ENCODE measurements around the gene IL32. TPM values are rescaled to one million over a fixed set of nuclear protein-coding genes. Genes with fewer than 3 reads are reported as not detected.

IL32 gene
- total RNA-seq, 3 donors from 2014 or later, result 585 to 715 (median 696) TPM

DNA sequence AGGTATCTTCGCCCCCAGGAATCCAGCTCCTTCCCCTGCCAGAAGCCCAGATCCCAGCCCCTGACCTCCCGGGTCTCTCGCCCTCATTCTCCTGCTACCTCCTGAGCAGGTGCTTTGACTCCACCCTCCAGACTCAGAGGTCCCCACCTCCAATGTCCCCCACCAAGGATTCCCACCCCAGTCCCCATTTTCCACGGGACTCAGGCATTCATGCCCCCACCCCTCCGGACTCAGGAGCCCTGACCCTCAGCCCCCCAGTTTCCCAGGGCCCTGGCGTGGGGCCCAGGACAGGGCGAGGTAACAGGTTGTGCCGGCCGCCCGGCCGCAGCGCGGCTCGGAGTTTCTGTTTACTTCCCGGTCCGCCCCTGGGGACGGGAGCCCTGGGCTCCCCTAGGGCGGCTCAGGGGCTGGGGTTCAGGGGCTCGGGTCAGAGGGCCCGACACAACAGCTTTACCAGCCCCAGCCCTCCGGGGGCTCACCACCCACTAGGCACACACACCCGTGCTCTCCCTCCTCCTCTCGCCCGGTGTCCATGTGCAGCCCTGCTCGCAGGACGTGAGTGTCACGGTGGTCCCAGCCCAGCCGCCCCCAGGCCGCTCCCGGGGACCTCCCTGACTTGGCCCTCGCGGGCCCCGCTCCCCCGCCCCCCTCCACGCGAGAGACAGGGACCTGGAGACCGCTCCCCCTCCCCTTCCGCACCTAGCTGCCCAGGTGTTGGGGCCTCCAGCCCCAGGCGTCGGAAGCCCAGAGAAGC, 29.3 kb upstream of the IL32 start:
- Mint-ChIP-seq H3K4me3 (no peak overlapping the region), H3K4me1 (ENCODE audit: low read depth) (peaks cover 7% of the 10 kb centered on the region), H3K9me3 (no peaks in the 10 kb centered on the region), H3K27me3 (ENCODE audit: low read depth) (peaks cover 79% of the 10 kb centered on the region), H3K36me3 (ENCODE audit: insufficient read depth) (no peaks in the 10 kb centered on the region)
- ATAC-seq (no peak), DNase-seq (no peak)

- Mint-ChIP-seq H3K36me3 (ENCODE audit: insufficient read depth) (no peaks in the 10 kb centered on the region), H3K4me1 (ENCODE audit: low read depth) (peaks cover 7% of the 10 kb centered on the region), H3K9me3 (no peaks in the 10 kb centered on the region), H3K27me3 (ENCODE audit: low read depth) (peaks cover 82% of the 10 kb centered on the region), H3K4me3 (no peak within 1 kb of the TSS)
- DNase-seq (no peak), ATAC-seq (no peak)
These were observed 28.6 kb upstream of the IL32 start, which contains the start of gene BICDL2 for GRCh38 chr16:3036726-3037315. Gene BICDL2, minus strand, starts transcription at chr16:3036944. Its CDS starts 1,448 bp downstream, at chr16:3035496.

DNA sequence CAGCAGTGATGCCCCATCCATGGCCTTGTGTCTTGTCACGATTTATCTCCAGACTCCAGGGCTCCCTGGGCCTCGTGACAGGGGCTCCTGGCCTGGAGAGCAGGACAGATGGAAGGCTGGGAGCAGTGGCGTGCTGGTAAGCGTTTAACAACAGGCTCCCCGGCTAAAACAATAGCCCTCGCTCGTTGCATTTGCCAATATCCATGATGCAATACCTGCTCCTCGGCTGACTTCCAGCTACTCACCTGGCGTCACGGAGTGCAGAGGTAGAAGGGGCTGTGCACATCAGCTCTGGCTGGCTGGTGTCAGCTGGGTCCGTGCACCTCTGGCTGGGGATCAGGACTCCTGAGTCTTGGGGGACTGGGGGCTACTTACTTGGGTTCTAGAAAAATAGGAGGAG, 27.2 kb upstream of the IL32 start:
- DNase-seq (no peak), ATAC-seq (no peak)
- Mint-ChIP-seq H3K27me3 (ENCODE audit: low read depth) (peaks cover 83% of the 10 kb centered on the region), H3K4me3 (no peak overlapping the region), H3K9me3 (no peaks in the 10 kb centered on the region), H3K4me1 (ENCODE audit: low read depth) (peaks cover 7% of the 10 kb centered on the region), H3K36me3 (ENCODE audit: insufficient read depth) (no peaks in the 10 kb centered on the region)

- no peak overlapping the region for H3K4me3 Mint-ChIP-seq
- peaks cover 7% of the 10 kb centered on the region for H3K4me1 Mint-ChIP-seq (ENCODE audit: low read depth)
- H3K36me3 Mint-ChIP-seq (ENCODE audit: insufficient read depth), result no peaks in the 10 kb centered on the region
- H3K9me3 Mint-ChIP-seq, result no peaks in the 10 kb centered on the region
- DNase-seq, result no peak
- H3K27me3 Mint-ChIP-seq (ENCODE audit: low read depth), result peaks cover 83% of the 10 kb centered on the region
- ATAC-seq, result no peak
These were observed 26.5 kb upstream of the IL32 start for GRCh38 chr16:3038896-3039295.

DNA sequence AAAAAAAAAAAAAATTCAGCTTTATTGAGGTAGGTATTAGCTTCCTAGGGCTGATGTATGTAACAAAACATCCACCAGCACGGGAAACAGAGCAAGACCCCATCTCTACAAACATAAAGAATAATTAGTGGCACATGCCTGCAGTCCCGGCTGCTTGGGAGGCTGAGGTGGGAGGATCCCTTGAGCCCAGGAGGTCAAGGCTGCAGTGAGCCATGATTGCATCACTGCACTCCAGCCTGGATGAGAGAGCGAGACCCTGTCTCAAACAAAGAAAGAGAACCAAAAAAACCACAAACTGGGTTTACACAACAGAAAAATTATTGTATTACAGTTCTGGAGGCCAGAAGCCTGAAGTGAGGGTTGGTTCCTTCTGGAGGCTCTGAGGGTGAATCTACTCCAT, 23.1 kb upstream of the IL32 start:
- peaks cover 74% of the 10 kb centered on the region for H3K27me3 Mint-ChIP-seq (ENCODE audit: low read depth)
- H3K36me3 Mint-ChIP-seq (ENCODE audit: insufficient read depth), result no peaks in the 10 kb centered on the region
- H3K9me3 Mint-ChIP-seq, result no peaks in the 10 kb centered on the region
- no peak for DNase-seq
- H3K4me3 Mint-ChIP-seq, result no peak overlapping the region
- peaks cover 11% of the 10 kb centered on the region for H3K4me1 Mint-ChIP-seq (ENCODE audit: low read depth)
- ATAC-seq, result no peak

DNA sequence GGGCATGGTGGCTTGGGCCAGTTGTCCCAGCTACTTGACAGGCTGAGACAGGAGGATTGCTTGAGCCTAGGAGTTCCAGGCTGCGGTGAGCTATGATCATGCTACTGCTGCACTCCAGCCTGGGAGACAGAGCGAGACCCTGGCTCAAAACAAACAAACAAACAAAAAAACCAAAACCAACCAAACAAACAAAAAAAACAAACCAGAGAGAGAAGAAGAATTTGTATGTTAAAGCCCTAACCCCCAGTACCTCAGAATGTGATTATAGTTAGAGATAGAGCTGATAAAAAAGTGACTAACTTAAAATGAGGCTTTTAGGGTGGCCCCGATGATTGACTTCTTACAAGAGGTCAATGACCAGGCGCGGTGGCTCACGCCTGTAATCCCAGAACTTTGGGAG, 20.7 kb upstream of the IL32 start:
- H3K9me3 Mint-ChIP-seq, result no peaks in the 10 kb centered on the region
- ATAC-seq (no peak), DNase-seq (no peak)
- H3K4me1 Mint-ChIP-seq (ENCODE audit: low read depth), result peaks cover 13% of the 10 kb centered on the region
- peaks cover 53% of the 10 kb centered on the region for H3K27me3 Mint-ChIP-seq (ENCODE audit: low read depth)
- H3K36me3 Mint-ChIP-seq (ENCODE audit: insufficient read depth), result no peaks in the 10 kb centered on the region
- peak overlapping the region; percentile 74 for H3K4me3 Mint-ChIP-seq

GRCh38 chr16:3045758-3046640, 19.4 kb upstream of the IL32 start, which contains the start of gene MMP25:
Gene MMP25, plus strand, starts transcription at chr16:3046561. Its CDS starts 357 bp downstream, at chr16:3046918.
- peaks cover 13% of the 10 kb centered on the region for H3K4me1 Mint-ChIP-seq (ENCODE audit: low read depth)
- H3K27me3 Mint-ChIP-seq (ENCODE audit: low read depth), result peaks cover 44% of the 10 kb centered on the region
- no peaks in the 10 kb centered on the region for H3K9me3 Mint-ChIP-seq
- DNase-seq (no peak), ATAC-seq (peak; percentile 35 to 41)
- H3K36me3 Mint-ChIP-seq (ENCODE audit: insufficient read depth), result no peaks in the 10 kb centered on the region
- peak within 1 kb of the TSS; percentile 74 for H3K4me3 Mint-ChIP-seq

- peaks cover 38% of the 10 kb centered on the region for H3K27me3 Mint-ChIP-seq (ENCODE audit: low read depth)
- H3K9me3 Mint-ChIP-seq, result no peaks in the 10 kb centered on the region
- DNase-seq, result no peak
- H3K4me3 Mint-ChIP-seq, result peak overlapping the region; percentile 37
- H3K4me1 Mint-ChIP-seq (ENCODE audit: low read depth), result peaks cover 16% of the 10 kb centered on the region
- peak; percentile 58 to 61 for ATAC-seq
- H3K36me3 Mint-ChIP-seq (ENCODE audit: insufficient read depth), result no peaks in the 10 kb centered on the region
These were observed 18.6 kb upstream of the IL32 start for GRCh38 chr16:3046641-3047386.

GRCh38 chr16:3047387-3047720, 18.1 kb upstream of the IL32 start:
- ATAC-seq (no peak), DNase-seq (no peak)
- Mint-ChIP-seq H3K9me3 (no peaks in the 10 kb centered on the region), H3K36me3 (ENCODE audit: insufficient read depth) (no peaks in the 10 kb centered on the region), H3K27me3 (ENCODE audit: low read depth) (peaks cover 32% of the 10 kb centered on the region), H3K4me1 (ENCODE audit: low read depth) (peaks cover 19% of the 10 kb centered on the region), H3K4me3 (no peak overlapping the region)

DNA sequence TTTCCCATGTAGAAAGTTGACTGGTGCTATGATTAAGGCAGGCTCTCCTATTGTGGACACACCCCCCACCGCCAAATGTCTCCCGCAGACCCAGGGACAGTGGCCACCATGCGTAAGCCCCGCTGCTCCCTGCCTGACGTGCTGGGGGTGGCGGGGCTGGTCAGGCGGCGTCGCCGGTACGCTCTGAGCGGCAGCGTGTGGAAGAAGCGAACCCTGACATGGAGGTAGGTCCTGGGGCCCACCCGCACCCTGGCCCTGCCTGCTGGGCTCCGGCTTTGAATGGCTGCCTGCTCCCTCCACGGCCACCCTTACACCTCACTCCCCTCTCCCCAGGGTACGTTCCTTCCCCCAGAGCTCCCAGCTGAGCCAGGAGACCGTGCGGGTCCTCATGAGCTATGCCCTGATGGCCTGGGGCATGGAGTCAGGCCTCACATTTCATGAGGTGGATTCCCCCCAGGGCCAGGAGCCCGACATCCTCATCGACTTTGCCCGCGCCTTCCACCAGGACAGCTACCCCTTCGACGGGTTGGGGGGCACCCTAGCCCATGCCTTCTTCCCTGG, 15.4 kb upstream of the IL32 start:
- no peak for ATAC-seq
- no peak for DNase-seq
- peaks cover 25% of the 10 kb centered on the region for H3K4me1 Mint-ChIP-seq (ENCODE audit: low read depth)

DNA sequence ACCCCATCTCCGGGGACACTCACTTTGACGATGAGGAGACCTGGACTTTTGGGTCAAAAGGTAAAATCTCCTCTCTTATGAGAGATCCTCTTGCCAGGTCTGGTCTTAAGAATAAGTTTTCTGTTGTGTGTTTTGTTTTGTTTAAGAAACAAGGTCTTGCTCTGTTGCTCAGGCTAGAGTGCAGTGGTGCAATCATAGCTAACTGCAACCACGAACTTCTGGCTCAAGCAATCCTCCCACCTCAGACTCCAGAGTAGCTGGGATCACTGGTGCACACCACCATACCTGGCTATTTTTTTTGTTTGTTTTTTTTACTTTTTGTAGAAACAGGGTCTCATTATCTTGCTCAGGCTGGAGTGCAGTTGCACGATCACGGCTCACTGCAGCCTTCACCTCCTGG, 15.0 kb upstream of the IL32 start:
- no peak overlapping the region for H3K4me3 Mint-ChIP-seq
- DNase-seq, result no peak
- no peak for ATAC-seq
- H3K9me3 Mint-ChIP-seq, result no peaks in the 10 kb centered on the region
- H3K27me3 Mint-ChIP-seq (ENCODE audit: low read depth), result peaks cover 5% of the 10 kb centered on the region
- peaks cover 25% of the 10 kb centered on the region for H3K4me1 Mint-ChIP-seq (ENCODE audit: low read depth)
- peaks cover 9% of the 10 kb centered on the region for H3K36me3 Mint-ChIP-seq (ENCODE audit: insufficient read depth)

More for the DNA sequence above, 15.4 kb upstream of the IL32 start:
- Mint-ChIP-seq H3K4me3 (no peak overlapping the region), H3K36me3 (ENCODE audit: insufficient read depth) (peaks cover 5% of the 10 kb centered on the region), H3K27me3 (ENCODE audit: low read depth) (peaks cover 10% of the 10 kb centered on the region), H3K9me3 (no peaks in the 10 kb centered on the region)

DNA sequence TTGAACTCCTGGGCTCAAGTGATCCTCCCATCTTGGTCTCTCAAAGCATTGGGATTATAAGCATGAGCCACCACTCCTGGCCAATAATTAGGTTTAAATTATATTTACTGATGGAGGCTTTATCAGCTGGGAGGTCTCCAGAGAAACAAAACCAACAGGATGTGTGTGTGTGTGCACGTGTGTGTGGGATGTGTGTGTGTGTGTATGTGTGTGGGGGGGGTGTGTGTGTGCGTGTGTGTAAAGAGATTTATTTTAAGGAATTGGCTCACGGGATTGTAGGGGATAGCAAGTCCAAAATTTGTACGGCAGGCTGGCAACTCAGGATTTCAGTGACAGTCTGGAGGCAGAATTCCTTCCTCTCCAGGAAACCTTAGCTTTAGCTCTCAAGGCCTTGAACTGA, 14.4 kb upstream of the IL32 start:
- Mint-ChIP-seq H3K4me3 (no peak overlapping the region), H3K4me1 (ENCODE audit: low read depth) (peaks cover 28% of the 10 kb centered on the region)
- no peak for ATAC-seq

DNA sequence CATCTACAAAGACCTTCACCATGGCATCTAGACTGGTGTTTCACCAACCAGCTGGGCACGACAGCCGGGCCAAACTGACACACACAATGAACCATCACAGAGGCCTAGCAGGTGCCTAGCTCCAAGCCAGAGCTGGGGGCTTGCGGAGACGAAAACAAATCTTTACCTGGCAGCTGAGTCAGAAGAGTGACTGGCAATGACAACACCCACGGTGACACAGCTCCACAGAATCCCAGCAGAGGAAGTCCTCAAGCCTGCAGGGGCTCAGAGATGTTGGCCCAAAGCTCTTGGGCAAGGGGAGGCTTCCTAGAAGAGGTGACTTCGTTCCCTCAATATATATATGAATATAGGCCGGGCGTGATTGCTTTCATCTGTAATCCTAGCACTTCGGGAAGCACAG, 13.9 kb upstream of the IL32 start:
- Mint-ChIP-seq H3K4me1 (ENCODE audit: low read depth) (peaks cover 30% of the 10 kb centered on the region), H3K4me3 (no peak overlapping the region), H3K36me3 (ENCODE audit: insufficient read depth) (peaks cover 9% of the 10 kb centered on the region), H3K27me3 (ENCODE audit: low read depth) (peaks cover 5% of the 10 kb centered on the region), H3K9me3 (no peaks in the 10 kb centered on the region)
- DNase-seq (no peak), ATAC-seq (no peak)

More for the DNA sequence above, 14.4 kb upstream of the IL32 start:
- DNase-seq, result no peak
- Mint-ChIP-seq H3K36me3 (ENCODE audit: insufficient read depth) (peaks cover 9% of the 10 kb centered on the region), H3K9me3 (no peaks in the 10 kb centered on the region), H3K27me3 (ENCODE audit: low read depth) (peaks cover 5% of the 10 kb centered on the region)
